GM23338 (cell line): ENCODE data around the gene THOC7. TPM values are rescaled to one million over a fixed set of nuclear protein-coding genes. Genes with fewer than 3 reads are reported as not detected.

Experiments used
- ATAC-seq: fragments of 200-7000 bp; cut with Tn5 transposase; 3 replicates; pipeline ENCODE4 v1.9.1; 2020
- DNase-seq: peaks from one replicate; pipeline ENCODE4 v3.0.0-alpha.2; 2015; ENCODE audit warnings: low spot score
- H2AFZ ChIP-seq: fragments of 200-600 bp; sonication (generic); 2 replicates; pipeline ENCODE4 v1.8.0; 2016; ENCODE audit warnings: antibody characterized with exemption, mild to moderate bottlenecking, moderate library complexity
- H3F3A ChIP-seq: fragments of 200-600 bp; sonication (generic); replicated peaks from 2 replicates; pipeline ENCODE4 v1.8.0; 2017; ENCODE audit warnings: antibody characterized with exemption, mixed run types, low read depth
- H3K27ac ChIP-seq: fragments of 200-600 bp; sonication (generic); 2 replicates; pipeline ENCODE4 v1.6.1; 2016; ENCODE audit warnings: low read depth
- H3K27me3 ChIP-seq: fragments of 200-600 bp; sonication (generic); 2 replicates; pipeline ENCODE4 v1.8.0; 2016; ENCODE audit warnings: mild to moderate bottlenecking, mixed run types, moderate library complexity; ENCODE audit not compliant: insufficient read depth
- H3K36me3 ChIP-seq: fragments of 200-600 bp; sonication (generic); 2 replicates; pipeline ENCODE4 v1.8.0; 2016; ENCODE audit warnings: mild to moderate bottlenecking; ENCODE audit not compliant: insufficient read depth
- H3K4me1 ChIP-seq: fragments of 200-600 bp; sonication (generic); 2 replicates; pipeline ENCODE4 v1.8.0; 2016; ENCODE audit warnings: mild to moderate bottlenecking, moderate library complexity; ENCODE audit not compliant: insufficient read depth
- H3K4me2 ChIP-seq: fragments of 200-600 bp; sonication (generic); 2 replicates; pipeline ENCODE4 v1.7.1; 2017; ENCODE audit warnings: mixed run types
- H3K4me3 ChIP-seq: fragments of 200-600 bp; sonication (generic); 2 replicates; pipeline ENCODE4 v1.6.1; 2016; ENCODE audit warnings: mixed run types
- H3K79me2 ChIP-seq: fragments of 200-600 bp; sonication (generic); replicated peaks from 2 replicates; pipeline ENCODE4 v1.8.0; 2017; ENCODE audit warnings: mild to moderate bottlenecking; ENCODE audit not compliant: insufficient read depth
- H3K9me2 ChIP-seq: fragments of 200-600 bp; sonication (generic); 2 replicates; pipeline ENCODE4 v1.8.0; 2017; ENCODE audit not compliant: insufficient read depth
- H4K20me1 ChIP-seq: fragments of 200-600 bp; sonication (generic); replicated peaks from 2 replicates; pipeline ENCODE4 v1.8.0; 2017; ENCODE audit warnings: mild to moderate bottlenecking; ENCODE audit not compliant: insufficient read depth
- H3K27ac Mint-ChIP-seq: 2 replicates; pipeline ENCODE4 v1.8.0; 2020; ENCODE audit warnings: inconsistent platforms, mild to moderate bottlenecking, moderate library complexity, mixed read lengths
- H3K27me3 Mint-ChIP-seq: 3 replicates; pipeline ENCODE4 v1.8.0; 2022; ENCODE audit warnings: low read depth, mild to moderate bottlenecking, moderate library complexity, mixed read lengths, inconsistent platforms; ENCODE audit not compliant: insufficient read depth, poor library complexity
- H3K36me3 Mint-ChIP-seq: 3 replicates; pipeline ENCODE4 v1.8.0; 2021; ENCODE audit warnings: low read depth, mild to moderate bottlenecking, inconsistent platforms, moderate library complexity, mixed read lengths
- H3K4me1 Mint-ChIP-seq: 3 replicates; pipeline ENCODE4 v1.8.0; 2020; ENCODE audit warnings: mild to moderate bottlenecking, inconsistent platforms, mixed read lengths
- H3K4me3 Mint-ChIP-seq: 3 replicates; pipeline ENCODE4 v1.8.0; 2021; ENCODE audit warnings: moderate library complexity, mild to moderate bottlenecking, inconsistent platforms, mixed read lengths
- H3K9me3 Mint-ChIP-seq: 3 replicates; pipeline ENCODE4 v1.8.0; 2020; ENCODE audit warnings: moderate library complexity, mild to moderate bottlenecking, inconsistent platforms, mixed read lengths
- CREB1 ChIP-seq: fragments of 250-450 bp; sonication (Bioruptor Pico); IDR thresholded peaks from 2 replicates; pipeline ENCODE4 v1.5.0; 2020; ENCODE audit warnings: low read depth, mild to moderate bottlenecking, moderate library complexity
- CTCF ChIP-seq, 2 experiments: fragments of 200-600 bp in 1 of 2; sonication (generic) in 1 of 2; conservative IDR thresholded peaks; 2 replicates each; pipeline versions ENCODE4 v1.5.1 to v1.6.1; 2016 to 2017; ENCODE audit warnings: antibody characterized with exemption in 2 of 2, low read depth in 2 of 2, mild to moderate bottlenecking in 2 of 2, moderate library complexity in 1 of 2
- ETS1 ChIP-seq: IDR thresholded peaks from 2 replicates; pipeline ENCODE4 v1.6.1; 2016; ENCODE audit warnings: antibody characterized with exemption
- EZH2 ChIP-seq: fragments of 200-600 bp; sonication (generic); IDR thresholded peaks from one replicate; pipeline ENCODE4 v1.8.0; 2017; ENCODE audit warnings: antibody characterized with exemption, mild to moderate bottlenecking, low read depth; ENCODE audit not compliant: unreplicated experiment
- EZH2phosphoT487 ChIP-seq: fragments of 200-600 bp; sonication (generic); IDR thresholded peaks from one replicate; pipeline ENCODE4 v1.8.1; 2018; ENCODE audit warnings: antibody characterized with exemption; ENCODE audit not compliant: unreplicated experiment
- JUNB ChIP-seq: IDR thresholded peaks from one replicate; pipeline ENCODE4 v1.6.1; 2016; ENCODE audit warnings: antibody characterized with exemption; ENCODE audit not compliant: unreplicated experiment
- NANOG ChIP-seq: IDR thresholded peaks from 2 replicates; pipeline ENCODE4 v1.6.1; 2016; ENCODE audit warnings: antibody characterized with exemption, borderline replicate concordance
- POLR2AphosphoS5 ChIP-seq: IDR thresholded peaks from 2 replicates; pipeline ENCODE4 v1.6.1; 2016; ENCODE audit warnings: antibody characterized with exemption, low read depth
- REST ChIP-seq: IDR thresholded peaks from one replicate; pipeline ENCODE4 v1.6.1; 2018; ENCODE audit warnings: antibody characterized with exemption; ENCODE audit not compliant: unreplicated experiment
- STAT1 ChIP-seq: IDR thresholded peaks from one replicate; pipeline ENCODE4 v1.6.1; 2016; ENCODE audit warnings: antibody characterized with exemption; ENCODE audit not compliant: unreplicated experiment
- ZNF114 ChIP-seq: fragments of 250-450 bp; sonication (Bioruptor Pico); IDR thresholded peaks from 2 replicates; pipeline ENCODE4 v1.5.0; 2020; ENCODE audit warnings: mild to moderate bottlenecking, moderate library complexity
- ZNF331 ChIP-seq: fragments of 250-450 bp; sonication (Bioruptor Pico); IDR thresholded peaks from 2 replicates; pipeline ENCODE4 v1.5.0; 2020; ENCODE audit warnings: low read depth, mild to moderate bottlenecking, moderate library complexity
- ZNF462 ChIP-seq: fragments of 250-450 bp; sonication (Bioruptor Pico); IDR thresholded peaks from 2 replicates; pipeline ENCODE4 v1.5.0; 2020; ENCODE audit warnings: mild to moderate bottlenecking, moderate library complexity
- polyA plus RNA-seq: library from polyadenylated mRNA; unstranded; fragments of >200 nt; fragmentation: Nextera tagmentation; extraction: Ambion mirVana; gene quantifications from 2 replicates; pipeline ENCODE4 v1.2.1, GENCODE V29; 2016
- total RNA-seq: library from RNA; depleted of rRNA; stranded (reverse); fragments of >200 nt; shearing (Covaris generic); gene quantifications from 2 replicates; pipeline ENCODE4 v1.2.3, GENCODE V29; 2014

Gene THOC7
- total and polyA plus RNA-seq, 2 experiments from 2014 or later: 53.9 to 166 TPM

GRCh38 chr3:63895422-63896189, 32.0 kb upstream of the THOC7 start:
- peaks cover 7% of the 10 kb centered on the region; the same call in 1 of the 2 replicates for H4K20me1 ChIP-seq
- H3K9me3 Mint-ChIP-seq: no peaks in the 10 kb centered on the region
- peaks cover 8% of the 10 kb centered on the region for H3K4me1 ChIP-seq

More at GRCh38 chr3:63895422-63896189, 32.0 kb upstream of the THOC7 start:
- peak; percentile 78 for ATAC-seq
- Mint-ChIP-seq H3K4me3 (no peak overlapping the region), H3K4me1 (peaks cover 23% of the 10 kb centered on the region), H3K27ac (peak overlapping the region; percentile 77), H3K27me3 (no peaks in the 10 kb centered on the region), H3K36me3 (peaks cover 7% of the 10 kb centered on the region; the same call in 2 of the 3 replicates)
- Histone ChIP-seq H3K79me2 (peaks cover 10% of the 10 kb centered on the region), H3K27ac (peak overlapping the region; percentile 34; the same call in 1 of the 2 replicates), H3K27me3 (no peaks in the 10 kb centered on the region), H3K4me3 (no peak overlapping the region), H3F3A (no peaks in the 10 kb centered on the region), H2AFZ (no peak overlapping the region), H3K9me2 (no peaks in the 10 kb centered on the region), H3K4me2 (no peak overlapping the region), H3K36me3 (no peaks in the 10 kb centered on the region)
- TF ChIP-seq ZNF114 (CRISPR knock-in tag) (no peak), CTCF (conservative IDR thresholded peaks at IDR 0.05; ENCODE audit: low read depth in 2 of 2) (no peak), POLR2AphosphoS5 (no peak), STAT1 (no peak), ZNF462 (CRISPR knock-in tag) (no peak), ZNF331 (no peak), EZH2 (no peak), NANOG (no peak), REST (no peak), EZH2phosphoT487 (no peak), CREB1 (CRISPR knock-in tag) (no peak), JUNB (no peak), ETS1 (no peak)
- DNase-seq: no peak
